ENCODE data around the gene HEBP1.

GRCh38 chr12:12934556-12934955 lies 65.5 kb downstream of the HEBP1 start:
- TF ChIP-seq GATA3 (IDR thresholded peaks at IDR 0.05; ENCODE audit: low read depth, low read length) (no peak), GATA2 (IDR thresholded peaks at IDR 0.05; ENCODE audit: low read depth, low read length) (no peak)

All from SH-SY5Y (cell line).